ENCODE results near the gene KRTAP3-1. TPM values are rescaled to one million over a fixed set of nuclear protein-coding genes. Genes with fewer than 3 reads are reported as not detected.

Gene KRTAP3-1
- total RNA-seq, 1 experiment from 2014 or later = not detected

- peaks cover 0 to 11% of the 10 kb centered on the region in 2 experiments; a peak in 1 of 4 replicates for H3K9me3 ChIP-seq (ENCODE audit: control insufficient read depth in 1 of 2, insufficient read depth in 1 of 2, low read depth in 1 of 2, low read length in 2 of 2)
- H2AFZ ChIP-seq (ENCODE audit: low read depth, low read length, poor library complexity, severe bottlenecking) = no peak overlapping the region
- no peaks in the 10 kb centered on the region for H3K36me3 ChIP-seq (ENCODE audit: control insufficient read depth in 1 of 2, insufficient read depth in 2 of 2, low read length in 2 of 2)
- intact Hi-C loops (cut with micrococcal nuclease) = no loop called here
- no peak overlapping the region for H3K4me3 ChIP-seq (replicated peaks in 1 of 2; ENCODE audit: low read depth in 1 of 2, low read length in 2 of 2)
- no peaks in the 10 kb centered on the region for H3K27me3 ChIP-seq (ENCODE audit: insufficient read depth, low read length)
- no peak overlapping the region for H3K27ac ChIP-seq (ENCODE audit: low read depth, low read length)
- TF ChIP-seq MAX (IDR thresholded peaks at IDR 0.05) (no peak), POLR2A (IDR thresholded peaks at IDR 0.05; ENCODE audit: borderline replicate concordance, extremely low read depth, insufficient read depth, insufficient read length) (no peak), EZH2phosphoT487 (IDR thresholded peaks at IDR 0.05; ENCODE audit: borderline replicate concordance) (no peak), ELF1 (IDR thresholded peaks at IDR 0.05; ENCODE audit: borderline replicate concordance, low read depth) (no peak), TCF7L2 (IDR thresholded peaks at IDR 0.05; ENCODE audit: borderline replicate concordance, extremely low read depth, insufficient read depth, insufficient read length) (no peak), POLR2AphosphoS5 (IDR thresholded peaks at IDR 0.05; ENCODE audit: low read depth, low read length) (no peak), YY1 (IDR thresholded peaks at IDR 0.05; ENCODE audit: extremely low read depth, insufficient replicate concordance, low read depth, low read length) (no peak), EGR1 (IDR thresholded peaks at IDR 0.05; ENCODE audit: low read depth) (no peak), ATF3 (IDR thresholded peaks at IDR 0.05) (no peak), SRF (IDR thresholded peaks at IDR 0.05; ENCODE audit: low read depth) (no peak), CTCF (IDR thresholded peaks at IDR 0.05 in 2 of 3, conservative IDR thresholded peaks at IDR 0.05 in 1 of 3; ENCODE audit: borderline replicate concordance in 1 of 3, insufficient read depth in 1 of 3, low read depth in 2 of 3, low read length in 2 of 3) (no peak), FOSL1 (IDR thresholded peaks at IDR 0.05; ENCODE audit: low read depth) (no peak), EZH2 (IDR thresholded peaks at IDR 0.05) (no peak)
- DNase-seq (ENCODE audit: low read depth, low spot score) (no peak), ATAC-seq (no peak)
- ChIA-PET RAD21 (ENCODE audit: low non-redundant PET in 1 of 2, low total read pairs in 2 of 2, uncharacterized antibody in 2 of 2, unreplicated experiment in 2 of 2) (no interaction called here), POLR2A (no interaction called here), CTCF (no interaction called here)
- peaks cover 5 to 19% of the 10 kb centered on the region in 2 experiments; a peak in 3 of 4 replicates for H3K4me1 ChIP-seq (ENCODE audit: control insufficient read depth in 1 of 2, insufficient read depth in 2 of 2, low read length in 2 of 2)
- H4K20me1 ChIP-seq (ENCODE audit: insufficient read depth) = no peaks in the 10 kb centered on the region
- no peaks in the 10 kb centered on the region for H3K79me2 ChIP-seq (ENCODE audit: insufficient read depth, low read length)
- H3K9me2 ChIP-seq (ENCODE audit: insufficient read depth) = no peaks in the 10 kb centered on the region; the same call in 1 of the 2 replicates
- H3K4me2 ChIP-seq (ENCODE audit: low read length) = no peak overlapping the region
- BruUV-seq (replicated peaks) = no TSS peak
- no peak overlapping the region for H3K9ac ChIP-seq (ENCODE audit: low read length)
These were observed 13.8 kb downstream of the KRTAP3-1 start for GRCh38 chr17:40995116-40995515.
